ENCODE data around the gene SDK1.

Gene SDK1

GRCh38 chr7:4245135-4245865 lies 944.2 kb downstream of the SDK1 start:
- Histone ChIP-seq H3K27ac (no peak overlapping the region), H3K4me3 (no peak overlapping the region)
- DNase-seq (ENCODE audit: low spot score) = no peak
- no peak for TF ChIP-seq CTCF (IDR thresholded peaks at IDR 0.05)

GRCh38 chr7:4245866-4246470 lies 944.9 kb downstream of the SDK1 start:
- Histone ChIP-seq H3K4me3 (no peak overlapping the region), H3K27ac (no peak overlapping the region)
- TF ChIP-seq CTCF (IDR thresholded peaks at IDR 0.05) = no peak
- DNase-seq (ENCODE audit: low spot score) = no peak

- TF ChIP-seq CTCF (IDR thresholded peaks at IDR 0.05) = no peak
- DNase-seq (ENCODE audit: low spot score) = no peak
- H3K4me3 ChIP-seq = no peak overlapping the region
Observed at GRCh38 chr7:4246536-4246935, 945.5 kb downstream of the SDK1 start.

GRCh38 chr7:4247106-4247876 lies 946.2 kb downstream of the SDK1 start:
- no peak overlapping the region for H3K4me3 ChIP-seq
- DNase-seq (ENCODE audit: low spot score) = no peak
- TF ChIP-seq CTCF (IDR thresholded peaks at IDR 0.05) = no peak
- H3K27ac ChIP-seq = no peak overlapping the region

More at GRCh38 chr7:4246536-4246935, 945.5 kb downstream of the SDK1 start:
- H3K27ac ChIP-seq = no peak overlapping the region

GRCh38 chr7:4248295-4248694 lies 947.2 kb downstream of the SDK1 start:
- TF ChIP-seq CTCF (IDR thresholded peaks at IDR 0.05) = no peak
- no peak overlapping the region for H3K27ac ChIP-seq
- no peak for DNase-seq (ENCODE audit: low spot score)
- no peak overlapping the region for H3K4me3 ChIP-seq

- Histone ChIP-seq H3K27ac (no peak overlapping the region), H3K4me3 (no peak overlapping the region)
- DNase-seq (ENCODE audit: low spot score) = no peak
- no peak for TF ChIP-seq CTCF (IDR thresholded peaks at IDR 0.05)
Observed at GRCh38 chr7:4249241-4249640, 948.2 kb downstream of the SDK1 start.
